Measurements from ENCODE around the gene RNU6-9.

The RNU6-9 gene

GRCh38 chr19:911197-912033 is 18.1 kb downstream of the RNU6-9 start:
- no peak for DNase-seq (ENCODE audit: insufficient read length, low spot score)
- FAIRE-seq, result no peak
- no peak for TF ChIP-seq CTCF (IDR thresholded peaks at IDR 0.05; ENCODE audit: insufficient read depth, missing control alignments)

- TF ChIP-seq CTCF (IDR thresholded peaks at IDR 0.05; ENCODE audit: insufficient read depth, missing control alignments), result no peak
- no peak for DNase-seq (ENCODE audit: insufficient read length, low spot score)
- no peak for FAIRE-seq
Measured at GRCh38 chr19:912181-913079, 19.1 kb downstream of the RNU6-9 start.

GRCh38 chr19:913080-913748 is 19.9 kb downstream of the RNU6-9 start, which contains the start of gene R3HDM4:
Gene R3HDM4, minus strand, starts transcription at chr19:913219. Its CDS starts 62 bp downstream, at chr19:913157.
- peak; percentile 87 for DNase-seq (ENCODE audit: insufficient read length, low spot score)
- FAIRE-seq, result no peak

GRCh38 chr19:916645-917322 is 23.5 kb downstream of the RNU6-9 start:
- TF ChIP-seq CTCF (IDR thresholded peaks at IDR 0.05; ENCODE audit: insufficient read depth, missing control alignments), result no peak
- FAIRE-seq, result no peak
- DNase-seq (ENCODE audit: insufficient read length, low spot score), result no peak

More at GRCh38 chr19:913080-913748, 19.9 kb downstream of the RNU6-9 start, which contains the start of gene R3HDM4:
- no peak for TF ChIP-seq CTCF (IDR thresholded peaks at IDR 0.05; ENCODE audit: insufficient read depth, missing control alignments)

GRCh38 chr19:917323-918151 is 24.3 kb downstream of the RNU6-9 start, which contains the start of gene KISS1R:
Gene KISS1R, plus strand, starts transcription at chr19:917333. Its CDS starts 170 bp downstream, at chr19:917503.
- DNase-seq (ENCODE audit: insufficient read length, low spot score) (peak; percentile 85), FAIRE-seq (no peak)
- TF ChIP-seq CTCF (IDR thresholded peaks at IDR 0.05; ENCODE audit: insufficient read depth, missing control alignments), result peak; percentile 47

GRCh38 chr19:918152-918437 is 24.8 kb downstream of the RNU6-9 start:
- DNase-seq (ENCODE audit: insufficient read length, low spot score) (no peak), FAIRE-seq (no peak)
- TF ChIP-seq CTCF (IDR thresholded peaks at IDR 0.05; ENCODE audit: insufficient read depth, missing control alignments), result no peak
